ENCODE measurements around the gene SHANK1. TPM values are rescaled to one million over a fixed set of nuclear protein-coding genes. Genes with fewer than 3 reads are reported as not detected.

SHANK1 gene
- total and polyA plus RNA-seq, 2 donors from 2014 or later = 0.24 to 0.35 TPM

- FAIRE-seq = no peak
- H3K9ac ChIP-seq (ENCODE audit: low read length in 3 of 3) = no peak overlapping the region
- peaks cover 13% of the 10 kb centered on the region for H3K27me3 ChIP-seq (ENCODE audit: control insufficient read depth, insufficient read depth, low read length)
- intact Hi-C loops (cut with DNase I) = no loop called here
- H3K9me3 ChIP-seq (ENCODE audit: control insufficient read depth in 2 of 3, insufficient read depth in 1 of 3, low read length in 3 of 3) = no peaks in the 10 kb centered on the region
- no peak overlapping the region for H3K27ac ChIP-seq (ENCODE audit: low read depth in 2 of 2, low read length in 2 of 2)
- no peak overlapping the region for H3K4me3 ChIP-seq (ENCODE audit: low read length in 3 of 3)
- TF ChIP-seq CTCF (IDR thresholded peaks at IDR 0.05; ENCODE audit: borderline replicate concordance, extremely low read depth, insufficient read depth) = no peak
- DNase-seq = peak in 1 of 5 donors; percentile 59
- H3K36me3 ChIP-seq (ENCODE audit: control insufficient read depth in 2 of 3, insufficient read depth in 3 of 3, low read length in 3 of 3) = no peaks in the 10 kb centered on the region
- no peaks in the 10 kb centered on the region for H3K4me1 ChIP-seq (ENCODE audit: control insufficient read depth in 2 of 3, insufficient read depth in 2 of 3, low read depth in 1 of 3, low read length in 3 of 3)
These were observed 23.5 kb downstream of the SHANK1 start for GRCh38 chr19:50696094-50696483.

GRCh38 chr19:50695251-50696093 is 24.1 kb downstream of the SHANK1 start:
- FAIRE-seq = no peak
- H3K4me3 ChIP-seq (ENCODE audit: low read length in 3 of 3) = no peak overlapping the region
- H3K9me3 ChIP-seq (ENCODE audit: control insufficient read depth in 2 of 3, insufficient read depth in 1 of 3, low read length in 3 of 3) = no peaks in the 10 kb centered on the region
- H3K27me3 ChIP-seq (ENCODE audit: control insufficient read depth, insufficient read depth, low read length) = peaks cover 13% of the 10 kb centered on the region
- intact Hi-C loops (cut with DNase I) = no loop called here
- no peaks in the 10 kb centered on the region for H3K36me3 ChIP-seq (ENCODE audit: control insufficient read depth in 2 of 3, insufficient read depth in 3 of 3, low read length in 3 of 3)
- no peak overlapping the region for H3K9ac ChIP-seq (ENCODE audit: low read length in 3 of 3)
- H3K4me1 ChIP-seq (ENCODE audit: control insufficient read depth in 2 of 3, insufficient read depth in 2 of 3, low read depth in 1 of 3, low read length in 3 of 3) = no peaks in the 10 kb centered on the region
- TF ChIP-seq CTCF (IDR thresholded peaks at IDR 0.05; ENCODE audit: borderline replicate concordance, extremely low read depth, insufficient read depth) = no peak
- DNase-seq = peak in 4 of 5 donors; percentile 57 to 82 (median 66)
- H3K27ac ChIP-seq (ENCODE audit: low read depth in 2 of 2, low read length in 2 of 2) = no peak overlapping the region

- DNase-seq (no peak), FAIRE-seq (no peak)
- Histone ChIP-seq H3K9ac (ENCODE audit: low read length in 3 of 3) (no peak overlapping the region), H3K27ac (ENCODE audit: low read depth in 2 of 2, low read length in 2 of 2) (no peak overlapping the region), H3K4me3 (ENCODE audit: low read length in 3 of 3) (no peak overlapping the region), H3K36me3 (ENCODE audit: control insufficient read depth in 2 of 3, insufficient read depth in 3 of 3, low read length in 3 of 3) (no peaks in the 10 kb centered on the region), H3K9me3 (ENCODE audit: control insufficient read depth in 2 of 3, insufficient read depth in 1 of 3, low read length in 3 of 3) (no peaks in the 10 kb centered on the region), H3K4me1 (ENCODE audit: control insufficient read depth in 2 of 3, insufficient read depth in 2 of 3, low read depth in 1 of 3, low read length in 3 of 3) (no peaks in the 10 kb centered on the region), H3K27me3 (ENCODE audit: control insufficient read depth, insufficient read depth, low read length) (peaks cover 13% of the 10 kb centered on the region)
- intact Hi-C loops (cut with DNase I) = no loop called here
- TF ChIP-seq CTCF (IDR thresholded peaks at IDR 0.05; ENCODE audit: borderline replicate concordance, extremely low read depth, insufficient read depth) = no peak
These were observed 24.8 kb downstream of the SHANK1 start for GRCh38 chr19:50694815-50695145.
